Suprapubic skin (tissue), 4 donors: Measurements from ENCODE around the gene PRAME. TPM values are rescaled to one million over a fixed set of nuclear protein-coding genes. Genes with fewer than 3 reads are reported as not detected.
"Not testable (repeated sequence)": the region's sequence is repeated elsewhere in the genome, so short reads cannot be mapped to it uniquely, and the experiment has no call there.

Experiments used
- DNase-seq, 2 donors: peaks; one replicate each; pipeline ENCODE4 v3.0.0-alpha.2; 2019; ENCODE audit warnings: low spot score in 2 of 2
- H3K27ac ChIP-seq: fragments of 200-600 bp; sonication (generic); one replicate; pipeline ENCODE4 v1.5.1; 2019
- H3K27me3 ChIP-seq: fragments of 200-600 bp; sonication (generic); one replicate; pipeline ENCODE4 v1.5.1; 2019
- H3K36me3 ChIP-seq: fragments of 200-600 bp; sonication (generic); one replicate; pipeline ENCODE4 v1.5.1; 2019
- H3K4me1 ChIP-seq: fragments of 200-600 bp; sonication (generic); one replicate; pipeline ENCODE4 v1.5.1; 2019
- H3K4me3 ChIP-seq: fragments of 200-600 bp; sonication (generic); one replicate; pipeline ENCODE4 v1.5.1; 2019; ENCODE audit warnings: mild to moderate bottlenecking
- H3K9me3 ChIP-seq: fragments of 200-600 bp; sonication (generic); one replicate; pipeline ENCODE4 v1.5.1; 2019
- CTCF ChIP-seq, 2 donors: fragments of 200-600 bp in 1 of 2; fragments of 450-650 bp in 1 of 2; sonication (generic) in 1 of 2; IDR thresholded peaks; one replicate each; pipeline ENCODE4 v1.5.1; 2016 to 2019; ENCODE audit warnings: antibody characterized with exemption in 2 of 2, mild to moderate bottlenecking in 1 of 2, moderate library complexity in 1 of 2
- EP300 ChIP-seq: sonication (generic); formaldehyde crosslinking; IDR thresholded peaks from one replicate; pipeline ENCODE4 v1.6.1; 2017; ENCODE audit warnings: antibody characterized with exemption
- POLR2A ChIP-seq, 2 donors: fragments of 450-650 bp; IDR thresholded peaks; one replicate each; pipeline ENCODE4 v1.6.1; 2017; ENCODE audit warnings: antibody characterized with exemption in 2 of 2, mild to moderate bottlenecking in 2 of 2, moderate library complexity in 2 of 2
- POLR2AphosphoS5 ChIP-seq, 3 donors: sonication (generic); formaldehyde crosslinking; IDR thresholded peaks; one replicate each; pipeline ENCODE4 v1.6.1; 2017; ENCODE audit warnings: antibody characterized with exemption in 3 of 3
- WGBS: methylation state at CpG from one replicate; pipeline ENCODE4 v1.1.5; 2018; 5-methylcytosine and 5-hydroxymethylcytosine counted together
- total RNA-seq, 4 donors: library from RNA; depleted of rRNA; stranded (reverse); fragments of >200 nt; gene quantifications; one replicate each; pipeline ENCODE4 v1.1.0, GENCODE V29; 2016

The PRAME gene
- total RNA-seq, 4 donors from 2014 or later: not detected

DNA sequence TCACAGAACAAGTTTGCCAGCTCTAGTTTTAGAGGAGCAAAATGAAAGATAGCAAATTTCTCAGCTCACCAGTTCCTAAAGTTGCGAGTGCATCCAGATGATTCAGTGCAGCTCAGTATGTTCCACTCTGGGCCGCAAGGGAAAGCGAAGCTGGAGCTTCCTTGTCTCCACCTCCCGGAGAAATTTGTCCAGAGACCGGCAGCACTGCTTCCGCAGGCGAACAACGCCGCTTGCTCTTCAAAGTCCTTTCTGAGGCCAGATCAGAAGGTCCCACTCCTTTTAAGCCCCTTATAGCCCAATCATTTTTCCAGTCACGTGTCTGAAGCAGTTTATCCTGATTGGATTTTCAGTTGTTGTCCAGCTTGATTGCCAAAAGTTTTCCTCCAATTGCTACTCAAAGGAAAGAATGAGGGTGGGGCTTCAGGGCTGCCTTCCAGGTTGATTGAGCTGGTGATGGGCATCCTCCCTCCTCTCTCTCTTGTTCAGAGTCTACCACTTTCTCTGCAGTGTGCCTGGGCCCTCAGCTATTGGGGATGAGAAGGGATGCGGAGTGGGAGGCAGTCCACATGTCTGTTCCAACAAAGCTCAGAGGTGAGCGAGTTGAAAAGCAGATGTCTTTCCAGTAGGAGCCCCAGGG lies 38.9 kb downstream of the PRAME start, which contains the start of gene ZNF280A:
ZNF280A (minus strand) TSS at position 251 of the 637 bp plus-strand sequence. CDS start 4,640 bp downstream, outside the sequence.
- H3K9me3 ChIP-seq: no peaks in the 10 kb centered on the region
- TF ChIP-seq POLR2AphosphoS5 (IDR thresholded peaks at IDR 0.05): no peak
- no peak for TF ChIP-seq POLR2A (IDR thresholded peaks at IDR 0.05)
- TF ChIP-seq EP300: no peak
- no peak for TF ChIP-seq CTCF (IDR thresholded peaks at IDR 0.05)
- no peak within 1 kb of the TSS for H3K4me3 ChIP-seq
- no peak within 1 kb of the TSS for H3K27ac ChIP-seq
- WGBS: 72% methylated on average over 12 of the region's 12 CpGs
- DNase-seq: no peak
- H3K27me3 ChIP-seq: no peaks in the 10 kb centered on the region
- no peaks in the 10 kb centered on the region for H3K36me3 ChIP-seq
- H3K4me1 ChIP-seq: no peaks in the 10 kb centered on the region

- no peaks in the 10 kb centered on the region for H3K36me3 ChIP-seq
- TF ChIP-seq CTCF (IDR thresholded peaks at IDR 0.05): no peak
- TF ChIP-seq EP300: no peak
- TF ChIP-seq POLR2A (IDR thresholded peaks at IDR 0.05): no peak
- no peak for TF ChIP-seq POLR2AphosphoS5 (IDR thresholded peaks at IDR 0.05)
- H3K27ac ChIP-seq: no peak overlapping the region
- 90% methylated on average over 5 of the region's 5 CpGs for WGBS
- H3K4me3 ChIP-seq: no peak overlapping the region
- no peaks in the 10 kb centered on the region for H3K9me3 ChIP-seq
- no peak for DNase-seq
- H3K4me1 ChIP-seq: no peaks in the 10 kb centered on the region
- H3K27me3 ChIP-seq: no peaks in the 10 kb centered on the region
Observed at GRCh38 chr22:22519591-22519990, 39.5 kb downstream of the PRAME start.

GRCh38 chr22:22516992-22517391 lies 42.1 kb downstream of the PRAME start:
- 70% methylated on average over 4 of the region's 4 CpGs for WGBS
- Histone ChIP-seq H3K27me3 (peaks cover 17% of the 10 kb centered on the region), H3K4me3 (no peak overlapping the region), H3K4me1 (no peaks in the 10 kb centered on the region), H3K9me3 (no peaks in the 10 kb centered on the region), H3K36me3 (no peaks in the 10 kb centered on the region), H3K27ac (no peak overlapping the region)
- DNase-seq: no peak
- TF ChIP-seq POLR2AphosphoS5 (IDR thresholded peaks at IDR 0.05) (no peak), EP300 (no peak), POLR2A (IDR thresholded peaks at IDR 0.05) (no peak), CTCF (IDR thresholded peaks at IDR 0.05) (no peak)

GRCh38 chr22:22515890-22516289 lies 43.2 kb downstream of the PRAME start:
- Histone ChIP-seq H3K4me3 (no peak overlapping the region), H3K4me1 (no peaks in the 10 kb centered on the region), H3K27ac (no peak overlapping the region), H3K27me3 (peaks cover 20% of the 10 kb centered on the region), H3K9me3 (no peaks in the 10 kb centered on the region), H3K36me3 (no peaks in the 10 kb centered on the region)
- no peak for DNase-seq
- TF ChIP-seq EP300: no peak
- no peak for TF ChIP-seq CTCF (IDR thresholded peaks at IDR 0.05)
- no peak for TF ChIP-seq POLR2A (IDR thresholded peaks at IDR 0.05)
- TF ChIP-seq POLR2AphosphoS5 (IDR thresholded peaks at IDR 0.05): no peak

DNA sequence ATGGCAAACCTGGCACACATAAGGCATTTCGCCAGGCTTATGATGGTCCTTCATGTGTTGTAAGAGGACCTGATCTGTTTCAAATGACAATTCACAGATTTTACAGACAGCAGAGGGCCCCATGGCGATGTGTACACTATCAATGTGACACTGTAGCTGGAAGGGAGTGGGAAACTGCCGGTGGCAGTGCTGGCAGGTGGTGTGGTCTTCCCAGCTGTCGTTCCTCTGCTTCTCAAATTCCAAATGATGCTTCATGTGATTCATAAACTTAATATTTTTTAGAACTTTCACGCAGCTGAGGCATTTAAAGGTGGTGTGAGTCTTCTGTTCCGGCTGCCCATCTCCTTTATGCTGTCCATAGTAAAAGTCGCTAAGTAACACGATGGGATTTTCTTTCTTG lies 44.6 kb downstream of the PRAME start:
- not testable (repeated sequence) for H3K9me3 ChIP-seq, H3K36me3 ChIP-seq, H3K27ac ChIP-seq, H3K4me3 ChIP-seq, DNase-seq, H3K4me1 ChIP-seq
- WGBS: 64% methylated on average over 8 of the region's 8 CpGs
- peaks cover 20% of the 10 kb centered on the region for H3K27me3 ChIP-seq

GRCh38 chr22:22513619-22514018 lies 45.4 kb downstream of the PRAME start:
- no peak overlapping the region for H3K27ac ChIP-seq
- no peaks in the 10 kb centered on the region for H3K36me3 ChIP-seq
- H3K4me3 ChIP-seq: no peak overlapping the region
- H3K27me3 ChIP-seq: peaks cover 21% of the 10 kb centered on the region
- 87% methylated on average over 2 of the region's 2 CpGs for WGBS
- H3K4me1 ChIP-seq: peaks cover 2% of the 10 kb centered on the region
- peaks cover 9% of the 10 kb centered on the region for H3K9me3 ChIP-seq
- no peak for DNase-seq
- TF ChIP-seq CTCF (IDR thresholded peaks at IDR 0.05) (no peak), POLR2A (IDR thresholded peaks at IDR 0.05) (no peak)
